ENCODE measurements around the gene WIPF3. TPM values are rescaled to one million over a fixed set of nuclear protein-coding genes. Genes with fewer than 3 reads are reported as not detected.
"Not testable (repeated sequence)": the region's sequence is repeated elsewhere in the genome, so short reads cannot be mapped to it uniquely, and the experiment has no call there.

Gene WIPF3
- total RNA-seq, 1 donor from 2014 or later = not detected

GRCh38 chr7:29878081-29878688 lies 71.9 kb downstream of the WIPF3 start:
- Mint-ChIP-seq H3K9me3 (no peaks in the 10 kb centered on the region), H3K27ac (no peak overlapping the region), H3K4me1 (ENCODE audit: low read depth) (no peaks in the 10 kb centered on the region), H3K36me3 (ENCODE audit: low read depth) (no peaks in the 10 kb centered on the region), H3K4me3 (ENCODE audit: low read depth) (no peak overlapping the region), H3K27me3 (ENCODE audit: low read depth) (peaks cover 10% of the 10 kb centered on the region)
- DNase-seq (ENCODE audit: low spot score) = no peak
- intact Hi-C loops (cut with micrococcal nuclease) = no loop called here

GRCh38 chr7:29879609-29880008 lies 73.3 kb downstream of the WIPF3 start:
- Mint-ChIP-seq H3K9me3 (no peaks in the 10 kb centered on the region), H3K4me3 (ENCODE audit: low read depth) (no peak overlapping the region), H3K36me3 (ENCODE audit: low read depth) (no peaks in the 10 kb centered on the region), H3K4me1 (ENCODE audit: low read depth) (no peaks in the 10 kb centered on the region), H3K27ac (no peak overlapping the region), H3K27me3 (ENCODE audit: low read depth) (peaks cover 13% of the 10 kb centered on the region)
- intact Hi-C loops (cut with micrococcal nuclease) = no loop called here
- DNase-seq (ENCODE audit: low spot score) = no peak

GRCh38 chr7:29881724-29882123 lies 75.4 kb downstream of the WIPF3 start:
- H3K4me3 Mint-ChIP-seq (ENCODE audit: low read depth) = no peak overlapping the region
- H3K4me1 Mint-ChIP-seq (ENCODE audit: low read depth) = no peaks in the 10 kb centered on the region
- no peak for DNase-seq (ENCODE audit: low spot score)
- H3K27ac Mint-ChIP-seq = no peak overlapping the region
- H3K9me3 Mint-ChIP-seq = no peaks in the 10 kb centered on the region
- peaks cover 23% of the 10 kb centered on the region for H3K27me3 Mint-ChIP-seq (ENCODE audit: low read depth)
- intact Hi-C loops (cut with micrococcal nuclease) = no loop called here
- no peaks in the 10 kb centered on the region for H3K36me3 Mint-ChIP-seq (ENCODE audit: low read depth)

GRCh38 chr7:29882481-29882880 lies 76.2 kb downstream of the WIPF3 start:
- H3K4me3 Mint-ChIP-seq (ENCODE audit: low read depth) = no peak overlapping the region
- no peak overlapping the region for H3K27ac Mint-ChIP-seq
- intact Hi-C loops (cut with micrococcal nuclease) = no loop called here
- peaks cover 21% of the 10 kb centered on the region for H3K27me3 Mint-ChIP-seq (ENCODE audit: low read depth)
- no peak for DNase-seq (ENCODE audit: low spot score)
- no peaks in the 10 kb centered on the region for H3K9me3 Mint-ChIP-seq
- no peaks in the 10 kb centered on the region for H3K36me3 Mint-ChIP-seq (ENCODE audit: low read depth)
- H3K4me1 Mint-ChIP-seq (ENCODE audit: low read depth) = no peaks in the 10 kb centered on the region

- intact Hi-C loops (cut with micrococcal nuclease) = no loop called here
- peaks cover 21% of the 10 kb centered on the region for H3K27me3 Mint-ChIP-seq (ENCODE audit: low read depth)
- H3K4me1 Mint-ChIP-seq (ENCODE audit: low read depth) = no peaks in the 10 kb centered on the region
- H3K9me3 Mint-ChIP-seq = no peaks in the 10 kb centered on the region
- no peak for DNase-seq (ENCODE audit: low spot score)
- no peak overlapping the region for H3K27ac Mint-ChIP-seq
- no peak overlapping the region for H3K4me3 Mint-ChIP-seq (ENCODE audit: low read depth)
- no peaks in the 10 kb centered on the region for H3K36me3 Mint-ChIP-seq (ENCODE audit: low read depth)
These were observed 77.4 kb downstream of the WIPF3 start for GRCh38 chr7:29883462-29884398.

GRCh38 chr7:29884399-29885272 lies 78.3 kb downstream of the WIPF3 start:
- Mint-ChIP-seq H3K27ac (no peak overlapping the region), H3K4me1 (ENCODE audit: low read depth) (no peaks in the 10 kb centered on the region), H3K36me3 (ENCODE audit: low read depth) (no peaks in the 10 kb centered on the region), H3K27me3 (ENCODE audit: low read depth) (peaks cover 21% of the 10 kb centered on the region), H3K9me3 (no peaks in the 10 kb centered on the region), H3K4me3 (ENCODE audit: low read depth) (no peak overlapping the region)
- DNase-seq (ENCODE audit: low spot score) = no peak
- intact Hi-C loops (cut with micrococcal nuclease) = no loop called here

GRCh38 chr7:29885626-29886025 lies 79.3 kb downstream of the WIPF3 start:
- Mint-ChIP-seq H3K27ac (no peak overlapping the region), H3K36me3 (ENCODE audit: low read depth) (no peaks in the 10 kb centered on the region), H3K4me1 (ENCODE audit: low read depth) (no peaks in the 10 kb centered on the region), H3K9me3 (no peaks in the 10 kb centered on the region), H3K27me3 (ENCODE audit: low read depth) (peaks cover 21% of the 10 kb centered on the region), H3K4me3 (ENCODE audit: low read depth) (no peak overlapping the region)
- intact Hi-C loops (cut with micrococcal nuclease) = no loop called here
- no peak for DNase-seq (ENCODE audit: low spot score)

- DNase-seq (ENCODE audit: low spot score) = no peak
- Mint-ChIP-seq H3K27me3 (ENCODE audit: low read depth) (peaks cover 21% of the 10 kb centered on the region), H3K36me3 (ENCODE audit: low read depth) (no peaks in the 10 kb centered on the region), H3K27ac (no peak overlapping the region), H3K9me3 (no peaks in the 10 kb centered on the region), H3K4me3 (ENCODE audit: low read depth) (no peak overlapping the region), H3K4me1 (ENCODE audit: low read depth) (no peaks in the 10 kb centered on the region)
- intact Hi-C loops (cut with micrococcal nuclease) = no loop called here
These were observed 80.5 kb downstream of the WIPF3 start for GRCh38 chr7:29886827-29887226.

- Mint-ChIP-seq H3K4me3 (ENCODE audit: low read depth) (no peak overlapping the region), H3K9me3 (no peaks in the 10 kb centered on the region), H3K27me3 (ENCODE audit: low read depth) (peaks cover 17% of the 10 kb centered on the region), H3K4me1 (ENCODE audit: low read depth) (no peaks in the 10 kb centered on the region), H3K36me3 (ENCODE audit: low read depth) (no peaks in the 10 kb centered on the region), H3K27ac (no peak overlapping the region)
- intact Hi-C loops (cut with micrococcal nuclease) = no loop called here
- DNase-seq (ENCODE audit: low spot score) = no peak
These were observed 81.7 kb downstream of the WIPF3 start for GRCh38 chr7:29888006-29888405.

GRCh38 chr7:29889288-29889687 lies 83.0 kb downstream of the WIPF3 start:
- Mint-ChIP-seq H3K4me3 (ENCODE audit: low read depth) (no peak overlapping the region), H3K27ac (no peak overlapping the region), H3K4me1 (ENCODE audit: low read depth) (no peaks in the 10 kb centered on the region), H3K9me3 (no peaks in the 10 kb centered on the region), H3K36me3 (ENCODE audit: low read depth) (no peaks in the 10 kb centered on the region), H3K27me3 (ENCODE audit: low read depth) (peaks cover 11% of the 10 kb centered on the region)
- intact Hi-C loops (cut with micrococcal nuclease) = no loop called here
- DNase-seq (ENCODE audit: low spot score) = no peak

GRCh38 chr7:29890251-29890650 lies 83.9 kb downstream of the WIPF3 start:
- intact Hi-C loops (cut with micrococcal nuclease) = no loop called here
- Mint-ChIP-seq H3K4me3 (ENCODE audit: low read depth) (no peak overlapping the region), H3K4me1 (ENCODE audit: low read depth) (no peaks in the 10 kb centered on the region), H3K27me3 (ENCODE audit: low read depth) (peaks cover 3% of the 10 kb centered on the region), H3K9me3 (no peaks in the 10 kb centered on the region), H3K36me3 (ENCODE audit: low read depth) (no peaks in the 10 kb centered on the region), H3K27ac (no peak overlapping the region)
- no peak for DNase-seq (ENCODE audit: low spot score)

GRCh38 chr7:29890786-29891185 lies 84.5 kb downstream of the WIPF3 start:
- DNase-seq (ENCODE audit: low spot score); H3K4me1 Mint-ChIP-seq (ENCODE audit: low read depth); H3K9me3 Mint-ChIP-seq; H3K27ac Mint-ChIP-seq; H3K36me3 Mint-ChIP-seq (ENCODE audit: low read depth); intact Hi-C loops (cut with micrococcal nuclease); H3K27me3 Mint-ChIP-seq (ENCODE audit: low read depth); H3K4me3 Mint-ChIP-seq (ENCODE audit: low read depth): not testable (repeated sequence)

Data from activated T-helper 2 cell treated with anti-CD3 and anti-CD28 coated beads, Interferon-gamma antibody, Interleukin-2, Interleukin-4, amounts not matched to agents 10 μg/mL and 5 μg/mL and 100 μg/mL, durations not matched to agents 14 hours and 24 hours and 36 hours (primary cell).